Activated T-cell treated with anti-CD3 and anti-CD28 coated beads for 4 hours (primary cell): ENCODE data around the gene CFAP206.
"Not testable (repeated sequence)": the region's sequence is repeated elsewhere in the genome, so short reads cannot be mapped to it uniquely, and the experiment has no call there.

ENCODE experiments used
- DNase-seq: peaks from one replicate; pipeline ENCODE4 v3.0.0-alpha.2; 2020

CFAP206 gene

GRCh38 chr6:87421576-87421975, 13.8 kb downstream of the CFAP206 start:
- no peak for DNase-seq

- no peak for DNase-seq
Measured at GRCh38 chr6:87426789-87427188, 19.0 kb downstream of the CFAP206 start.

GRCh38 chr6:87430499-87430898, 22.7 kb downstream of the CFAP206 start:
- no peak for DNase-seq

GRCh38 chr6:87431263-87431662, 23.5 kb downstream of the CFAP206 start:
- no peak for DNase-seq

GRCh38 chr6:87436435-87436834, 28.7 kb downstream of the CFAP206 start:
- peak; percentile 10 for DNase-seq

- DNase-seq, result no peak
Measured at GRCh38 chr6:87441711-87442110, 33.9 kb downstream of the CFAP206 start.

- no peak for DNase-seq
Measured at GRCh38 chr6:87444362-87444761, 36.6 kb downstream of the CFAP206 start.

GRCh38 chr6:87465051-87465450, 57.3 kb downstream of the CFAP206 start:
- no peak for DNase-seq

- peak; percentile 84 for DNase-seq
Measured at GRCh38 chr6:87472525-87473418, 65.0 kb downstream of the CFAP206 start, which contains the start of gene SLC35A1. Gene SLC35A1, plus strand, starts transcription at chr6:87472974. Its CDS starts 30 bp downstream, at chr6:87473004.

- DNase-seq, result no peak
Measured at GRCh38 chr6:87473419-87473903, 65.7 kb downstream of the CFAP206 start.

- no peak for DNase-seq
Measured at GRCh38 chr6:87481931-87482330, 74.2 kb downstream of the CFAP206 start.

GRCh38 chr6:87482366-87482765, 74.6 kb downstream of the CFAP206 start:
- DNase-seq, result no peak

- no peak for DNase-seq
Measured at GRCh38 chr6:87483929-87484328, 76.2 kb downstream of the CFAP206 start.

- no peak for DNase-seq
Measured at GRCh38 chr6:87484491-87484890, 76.7 kb downstream of the CFAP206 start.

GRCh38 chr6:87487555-87487954, 79.8 kb downstream of the CFAP206 start:
- no peak for DNase-seq

- not testable (repeated sequence) for DNase-seq
Measured at GRCh38 chr6:87489326-87489725, 81.6 kb downstream of the CFAP206 start.

GRCh38 chr6:87494761-87495422, 87.1 kb downstream of the CFAP206 start:
- DNase-seq, result no peak

- no peak for DNase-seq
Measured at GRCh38 chr6:87498048-87498447, 90.3 kb downstream of the CFAP206 start.

- no peak for DNase-seq
Measured at GRCh38 chr6:87501809-87502572, 94.2 kb downstream of the CFAP206 start.

- DNase-seq, result no peak
Measured at GRCh38 chr6:87504441-87504840, 96.7 kb downstream of the CFAP206 start.
